HG03354 (cell line): ENCODE results near the gene SLIT3.

Source experiments
- ATAC-seq: cut with Tn5 transposase; IDR thresholded peaks from one replicate; pipeline ENCODE4 v1.9.1; 2021; ENCODE audit warnings: mild to moderate bottlenecking; ENCODE audit not compliant: unreplicated experiment, poor library complexity, severe bottlenecking

SLIT3 gene

GRCh38 chr5:168932400-168933189 is 368.3 kb downstream of the SLIT3 start:
- no peak for ATAC-seq

GRCh38 chr5:168931638-168932345 is 369.1 kb downstream of the SLIT3 start:
- ATAC-seq = no peak

GRCh38 chr5:168929656-168930055 is 371.3 kb downstream of the SLIT3 start:
- no peak for ATAC-seq

GRCh38 chr5:168925160-168925559 is 375.8 kb downstream of the SLIT3 start:
- no peak for ATAC-seq

- no peak for ATAC-seq
Observed at GRCh38 chr5:168921147-168921866, 379.6 kb downstream of the SLIT3 start.

GRCh38 chr5:168920019-168920810 is 380.7 kb downstream of the SLIT3 start:
- ATAC-seq = no peak

- no peak for ATAC-seq
Observed at GRCh38 chr5:168917947-168918600, 382.9 kb downstream of the SLIT3 start.

- ATAC-seq = no peak
Observed at GRCh38 chr5:168916852-168917251, 384.1 kb downstream of the SLIT3 start.

GRCh38 chr5:168916266-168916665 is 384.7 kb downstream of the SLIT3 start:
- ATAC-seq = no peak

- ATAC-seq = no peak
Observed at GRCh38 chr5:168914491-168914890, 386.4 kb downstream of the SLIT3 start.

- ATAC-seq = no peak
Observed at GRCh38 chr5:168910874-168911273, 390.1 kb downstream of the SLIT3 start.

GRCh38 chr5:168908207-168908606 is 392.7 kb downstream of the SLIT3 start:
- no peak for ATAC-seq

- ATAC-seq = no peak
Observed at GRCh38 chr5:168903061-168903460, 397.9 kb downstream of the SLIT3 start.

- ATAC-seq = no peak
Observed at GRCh38 chr5:168899673-168900072, 401.3 kb downstream of the SLIT3 start.

GRCh38 chr5:168899264-168899663 is 401.7 kb downstream of the SLIT3 start:
- ATAC-seq = no peak

GRCh38 chr5:168898247-168898911 is 402.6 kb downstream of the SLIT3 start:
- no peak for ATAC-seq

- no peak for ATAC-seq
Observed at GRCh38 chr5:168897387-168898122, 403.4 kb downstream of the SLIT3 start.
